NCI-H1048 (cell line): ENCODE results near the gene PTPN4.
"Not testable (repeated sequence)": the region's sequence is repeated elsewhere in the genome, so short reads cannot be mapped to it uniquely, and the experiment has no call there.

Experiments used
- DNase-seq: peaks from one replicate; lab custom pipeline; 2025; lab: John Stamatoyannopoulos, UW

PTPN4 gene

GRCh38 chr2:120017201-120017600, 257.5 kb downstream of the PTPN4 start:
- DNase-seq = no peak

- no peak for DNase-seq
Observed at GRCh38 chr2:120018549-120018948, 258.8 kb downstream of the PTPN4 start.

GRCh38 chr2:120020554-120020953, 260.8 kb downstream of the PTPN4 start:
- no peak for DNase-seq

GRCh38 chr2:120022505-120022904, 262.8 kb downstream of the PTPN4 start:
- DNase-seq = not testable (repeated sequence)

- no peak for DNase-seq
Observed at GRCh38 chr2:120026890-120027289, 267.2 kb downstream of the PTPN4 start.

- DNase-seq = no peak
Observed at GRCh38 chr2:120028795-120029194, 269.1 kb downstream of the PTPN4 start.

GRCh38 chr2:120029672-120030640, 270.2 kb downstream of the PTPN4 start:
- no peak for DNase-seq

GRCh38 chr2:120032297-120032696, 272.6 kb downstream of the PTPN4 start:
- DNase-seq = no peak
